HEK293 (cell line): Measurements from ENCODE around the gene MYOD1.

Experiments used
- CTCF ChIA-PET: fragments of 350-600 bp; formaldehyde crosslinking; extraction: SDS; loops from one replicate; lab custom pipeline; 2021; ENCODE audit warnings: antibody characterized with exemption; lab: Yijun Ruan, JAX
- POLR2A ChIA-PET: fragments of 300-600 bp; formaldehyde crosslinking; extraction: SDS; loops from one replicate; lab custom pipeline; 2020; ENCODE audit warnings: antibody characterized with exemption, inconsistent platforms; lab: Yijun Ruan, JAX
- H3K27ac ChIP-seq: fragments of 200-500 bp; sonication (Bioruptor generic); 2 replicates; pipeline ENCODE4 v1.5.1; 2014; ENCODE audit warnings: low read depth, low read length, control low read depth, inconsistent platforms; ENCODE audit errors: extremely low read depth
- H3K36me3 ChIP-seq, 2 experiments: fragments of 200-500 bp in 1 of 2; sonication (Bioruptor generic) in 1 of 2; 1 replicate in 1 of 2; 2 replicates in 1 of 2; pipeline ENCODE4 v1.5.1; 2014 to 2017; ENCODE audit warnings: inconsistent platforms in 2 of 2, low read length in 2 of 2; ENCODE audit not compliant: control insufficient read depth in 2 of 2, insufficient read depth in 1 of 2
- H3K4me1 ChIP-seq: fragments of 200-500 bp; sonication (Bioruptor generic); 2 replicates; pipeline ENCODE4 v1.5.1; 2014; ENCODE audit warnings: mild to moderate bottlenecking, low read length, inconsistent platforms; ENCODE audit not compliant: control insufficient read depth, insufficient read depth
- H3K4me3 ChIP-seq: 2 replicates; pipeline ENCODE4 v1.5.1; 2011; ENCODE audit warnings: low read depth, mild to moderate bottlenecking, control low read depth, low read length, moderate library complexity
- H3K9me3 ChIP-seq: fragments of 200-500 bp; sonication (Bioruptor generic); 2 replicates; pipeline ENCODE4 v1.5.1; 2014; ENCODE audit warnings: low read depth, low read length, inconsistent platforms; ENCODE audit not compliant: control insufficient read depth, insufficient read depth
- GLI2 ChIP-seq: fragments of 450-650 bp; formaldehyde crosslinking; IDR thresholded peaks from 2 replicates; pipeline ENCODE4; 2017; ENCODE audit warnings: missing biosample characterization, missing genetic modification characterization, low read depth, borderline replicate concordance
- GLIS1 ChIP-seq: fragments of 450-650 bp; formaldehyde crosslinking; IDR thresholded peaks from 2 replicates; pipeline ENCODE4 v1.5.1; 2016; ENCODE audit warnings: missing biosample characterization, missing genetic modification characterization
- MYNN ChIP-seq: fragments of 450-650 bp; formaldehyde crosslinking; IDR thresholded peaks from 2 replicates; pipeline ENCODE4 v1.5.1; 2016; ENCODE audit warnings: missing biosample characterization, missing genetic modification characterization, borderline replicate concordance
- PRDM1 ChIP-seq: fragments of 450-650 bp; formaldehyde crosslinking; IDR thresholded peaks from 2 replicates; pipeline ENCODE4; 2016; ENCODE audit warnings: missing biosample characterization, missing genetic modification characterization
- SCRT1 ChIP-seq: fragments of 450-650 bp; formaldehyde crosslinking; IDR thresholded peaks from 2 replicates; pipeline ENCODE4 v1.5.1; 2016; ENCODE audit warnings: missing biosample characterization, missing genetic modification characterization, borderline replicate concordance
- ZNF10 ChIP-seq: fragments of 450-650 bp; formaldehyde crosslinking; IDR thresholded peaks from 2 replicates; pipeline ENCODE4 v1.5.1; 2017; ENCODE audit warnings: missing biosample characterization, missing genetic modification characterization
- ZNF239 ChIP-seq: fragments of 450-650 bp; formaldehyde crosslinking; IDR thresholded peaks from 2 replicates; pipeline ENCODE4 v1.5.1; 2016; ENCODE audit warnings: missing biosample characterization, missing genetic modification characterization
- ZNF341 ChIP-seq: fragments of 450-650 bp; formaldehyde crosslinking; IDR thresholded peaks from 2 replicates; pipeline ENCODE4; 2016; ENCODE audit warnings: low read depth, missing biosample characterization, missing genetic modification characterization
- ZNF529 ChIP-seq: fragments of 450-650 bp; formaldehyde crosslinking; IDR thresholded peaks from 2 replicates; pipeline ENCODE4 v1.5.1; 2017; ENCODE audit warnings: missing genetic modification characterization, missing biosample characterization; ENCODE audit not compliant: insufficient replicate concordance
- ZNF555 ChIP-seq: fragments of 450-650 bp; formaldehyde crosslinking; conservative IDR thresholded peaks from 2 replicates; pipeline ENCODE4 v1.5.1; 2017; ENCODE audit warnings: missing biosample characterization, mild to moderate bottlenecking, missing genetic modification characterization, inconsistent platforms
- ZNF561 ChIP-seq: fragments of 450-650 bp; IDR thresholded peaks from 2 replicates; pipeline ENCODE4 v1.5.1; 2018; ENCODE audit warnings: missing biosample characterization, missing genetic modification characterization, borderline replicate concordance
- ZNF596 ChIP-seq: fragments of 450-650 bp; IDR thresholded peaks from 2 replicates; pipeline ENCODE4 v1.5.0; 2018; ENCODE audit warnings: missing biosample characterization, mild to moderate bottlenecking, missing genetic modification characterization, moderate library complexity
- ZNF670 ChIP-seq: fragments of 450-650 bp; formaldehyde crosslinking; IDR thresholded peaks from 2 replicates; pipeline ENCODE4 v1.5.1; 2016; ENCODE audit warnings: missing biosample characterization, missing genetic modification characterization, low read depth
- ZNF747 ChIP-seq: fragments of 450-650 bp; formaldehyde crosslinking; IDR thresholded peaks from 2 replicates; pipeline ENCODE4 v1.5.1; 2016; ENCODE audit warnings: missing biosample characterization, missing genetic modification characterization
- ZNF76 ChIP-seq: fragments of 450-650 bp; formaldehyde crosslinking; IDR thresholded peaks from 2 replicates; pipeline ENCODE4; 2016; ENCODE audit warnings: low read depth, missing biosample characterization, missing genetic modification characterization, borderline replicate concordance
- ZXDB ChIP-seq: fragments of 450-650 bp; formaldehyde crosslinking; IDR thresholded peaks from 2 replicates; pipeline ENCODE4 v1.5.1; 2016; ENCODE audit warnings: missing biosample characterization, missing genetic modification characterization
- TF ChIP-seq, protein P1 (sequence below): fragments of 450-650 bp; formaldehyde crosslinking; IDR thresholded peaks from 2 replicates; pipeline ENCODE4 v1.5.1; 2016; ENCODE audit warnings: missing biosample characterization, missing genetic modification characterization
- TF ChIP-seq, protein P2 (sequence below): fragments of 450-650 bp; formaldehyde crosslinking; IDR thresholded peaks from 2 replicates; pipeline ENCODE4 v1.5.1; 2016; ENCODE audit warnings: missing biosample characterization, missing genetic modification characterization
- TF ChIP-seq, protein P3 (sequence below): fragments of 450-650 bp; formaldehyde crosslinking; IDR thresholded peaks from 2 replicates; pipeline ENCODE4 v1.5.1; 2016; ENCODE audit warnings: missing biosample characterization, missing genetic modification characterization

The MYOD1 gene

DNA sequence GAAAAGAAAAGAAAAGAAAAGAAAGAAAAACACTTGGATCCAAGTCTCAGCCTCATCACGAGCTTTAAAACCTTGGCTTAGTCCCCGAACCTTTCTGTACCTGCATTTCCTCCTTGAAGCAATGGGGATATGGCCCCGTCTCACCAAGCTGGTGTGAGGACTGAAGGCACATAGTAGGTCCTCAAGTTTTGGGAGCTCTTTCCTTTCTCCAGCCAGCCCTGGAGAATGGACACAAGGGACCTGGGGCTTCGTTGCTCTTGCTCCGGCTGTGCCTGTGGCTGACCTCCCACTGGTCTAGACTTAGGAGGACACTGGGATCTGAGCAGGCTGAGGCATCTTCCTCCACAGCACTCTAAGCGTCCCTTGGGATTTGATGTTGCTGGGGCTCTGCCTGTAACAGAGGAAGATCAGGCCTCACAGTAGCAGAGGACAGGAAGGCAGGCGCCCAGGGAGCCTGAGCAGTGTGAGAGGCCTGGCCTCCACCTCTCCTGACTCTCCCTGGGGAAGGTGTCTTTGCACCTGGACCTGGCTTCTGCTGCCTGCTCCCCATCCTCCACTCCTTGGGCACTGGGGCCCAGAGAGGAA, 48.0 kb downstream of the MYOD1 start:
- TF ChIP-seq ZNF239 (tag by site-specific recombination) (no peak), ZNF596 (tag by site-specific recombination) (no peak), ZNF529 (no peak), ZNF561 (tag by site-specific recombination) (no peak), ZXDB (no peak), GLI2 (tag by site-specific recombination) (no peak), GLIS1 (tag by site-specific recombination) (no peak), PRDM1 (tag by site-specific recombination) (no peak), ZNF747 (tag by site-specific recombination) (no peak), ZNF76 (no peak), ZNF10 (tag by site-specific recombination) (no peak), MYNN (tag by site-specific recombination) (no peak)
- TF ChIP-seq, protein P1, sequence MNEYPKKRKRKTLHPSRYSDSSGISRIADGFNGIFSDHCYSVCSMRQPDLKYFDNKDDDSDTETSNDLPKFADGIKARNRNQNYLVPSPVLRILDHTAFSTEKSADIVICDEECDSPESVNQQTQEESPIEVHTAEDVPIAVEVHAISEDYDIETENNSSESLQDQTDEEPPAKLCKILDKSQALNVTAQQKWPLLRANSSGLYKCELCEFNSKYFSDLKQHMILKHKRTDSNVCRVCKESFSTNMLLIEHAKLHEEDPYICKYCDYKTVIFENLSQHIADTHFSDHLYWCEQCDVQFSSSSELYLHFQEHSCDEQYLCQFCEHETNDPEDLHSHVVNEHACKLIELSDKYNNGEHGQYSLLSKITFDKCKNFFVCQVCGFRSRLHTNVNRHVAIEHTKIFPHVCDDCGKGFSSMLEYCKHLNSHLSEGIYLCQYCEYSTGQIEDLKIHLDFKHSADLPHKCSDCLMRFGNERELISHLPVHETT (tag by site-specific recombination): no peak
- TF ChIP-seq, protein P2, sequence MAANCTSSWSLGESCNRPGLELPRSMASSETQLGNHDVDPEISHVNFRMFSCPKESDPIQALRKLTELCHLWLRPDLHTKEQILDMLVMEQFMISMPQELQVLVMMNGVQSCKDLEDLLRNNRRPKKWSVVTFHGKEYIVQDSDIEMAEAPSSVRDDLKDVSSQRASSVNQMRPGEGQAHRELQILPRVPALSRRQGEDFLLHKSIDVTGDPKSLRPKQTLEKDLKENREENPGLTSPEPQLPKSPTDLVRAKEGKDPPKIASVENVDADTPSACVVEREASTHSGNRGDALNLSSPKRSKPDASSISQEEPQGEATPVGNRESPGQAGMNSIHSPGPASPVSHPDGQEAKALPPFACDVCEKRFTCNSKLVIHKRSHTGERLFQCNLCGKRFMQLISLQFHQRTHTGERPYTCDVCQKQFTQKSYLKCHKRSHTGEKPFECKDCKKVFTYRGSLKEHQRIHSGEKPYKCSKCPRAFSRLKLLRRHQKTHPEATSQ: no peak
- TF ChIP-seq, protein P3, sequence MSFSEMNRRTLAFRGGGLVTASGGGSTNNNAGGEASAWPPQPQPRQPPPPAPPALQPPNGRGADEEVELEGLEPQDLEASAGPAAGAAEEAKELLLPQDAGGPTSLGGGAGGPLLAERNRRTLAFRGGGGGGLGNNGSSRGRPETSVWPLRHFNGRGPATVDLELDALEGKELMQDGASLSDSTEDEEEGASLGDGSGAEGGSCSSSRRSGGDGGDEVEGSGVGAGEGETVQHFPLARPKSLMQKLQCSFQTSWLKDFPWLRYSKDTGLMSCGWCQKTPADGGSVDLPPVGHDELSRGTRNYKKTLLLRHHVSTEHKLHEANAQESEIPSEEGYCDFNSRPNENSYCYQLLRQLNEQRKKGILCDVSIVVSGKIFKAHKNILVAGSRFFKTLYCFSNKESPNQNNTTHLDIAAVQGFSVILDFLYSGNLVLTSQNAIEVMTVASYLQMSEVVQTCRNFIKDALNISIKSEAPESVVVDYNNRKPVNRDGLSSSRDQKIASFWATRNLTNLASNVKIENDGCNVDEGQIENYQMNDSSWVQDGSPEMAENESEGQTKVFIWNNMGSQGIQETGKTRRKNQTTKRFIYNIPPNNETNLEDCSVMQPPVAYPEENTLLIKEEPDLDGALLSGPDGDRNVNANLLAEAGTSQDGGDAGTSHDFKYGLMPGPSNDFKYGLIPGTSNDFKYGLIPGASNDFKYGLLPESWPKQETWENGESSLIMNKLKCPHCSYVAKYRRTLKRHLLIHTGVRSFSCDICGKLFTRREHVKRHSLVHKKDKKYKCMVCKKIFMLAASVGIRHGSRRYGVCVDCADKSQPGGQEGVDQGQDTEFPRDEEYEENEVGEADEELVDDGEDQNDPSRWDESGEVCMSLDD: no peak
- ChIA-PET CTCF (interaction anchor here (0.7 to 3.9 kb wide), 2 partner anchors 30 to 206 kb away, joined by 3 to 15 read pairs; no protein-coding TSS in a partner anchor), POLR2A (no interaction called here)

DNA sequence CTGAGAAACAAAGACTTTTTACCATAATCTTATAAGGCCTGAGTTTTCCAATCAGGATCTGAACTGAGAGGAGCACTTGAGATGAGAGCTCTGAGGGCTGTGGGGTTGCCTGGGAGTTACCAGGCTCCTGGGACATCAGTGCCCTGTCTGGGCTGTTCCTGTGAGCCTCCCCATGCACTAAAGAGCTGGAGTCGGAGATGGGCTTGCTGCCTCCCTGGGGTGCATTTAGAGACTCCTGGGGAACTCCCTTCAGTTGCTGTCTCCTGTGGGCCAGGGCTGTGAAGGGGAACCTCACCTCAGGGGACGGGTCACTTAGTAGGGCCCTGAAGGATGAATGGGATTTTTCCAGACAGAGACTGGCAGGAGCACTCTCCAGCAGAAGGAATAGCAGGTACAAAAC, 48.5 kb downstream of the MYOD1 start:
- CTCF ChIA-PET: interaction anchor here (0.7 to 3.9 kb wide), 2 partner anchors 29 to 205 kb away, joined by 3 to 15 read pairs; no protein-coding TSS in a partner anchor
- Histone ChIP-seq H3K27ac (no peak overlapping the region), H3K36me3 (no peaks in the 10 kb centered on the region), H3K4me3 (no peak overlapping the region), H3K9me3 (no peaks in the 10 kb centered on the region), H3K4me1 (no peaks in the 10 kb centered on the region)
- no peak for TF ChIP-seq SCRT1 (tag by site-specific recombination)
- TF ChIP-seq ZNF341 (tag by site-specific recombination): peak; percentile 67
- no peak for TF ChIP-seq ZNF670 (tag by site-specific recombination)
- no peak for TF ChIP-seq ZNF555 (tag by site-specific recombination)
- POLR2A ChIA-PET: no interaction called here

More for the DNA sequence above, 48.0 kb downstream of the MYOD1 start:
- no peaks in the 10 kb centered on the region for H3K9me3 ChIP-seq
- H3K4me3 ChIP-seq: no peak overlapping the region
- H3K4me1 ChIP-seq: no peaks in the 10 kb centered on the region
- no peaks in the 10 kb centered on the region for H3K36me3 ChIP-seq
- H3K27ac ChIP-seq: no peak overlapping the region
